Hepatocyte (in vitro differentiated cells): ENCODE results near the gene DUSP15.

Experiments used
- CTCF ChIP-seq: fragments of 200-600 bp; sonication (generic); IDR thresholded peaks from 2 replicates; pipeline ENCODE4 v1.5.1; 2016; ENCODE audit warnings: antibody characterized with exemption, mild to moderate bottlenecking; ENCODE audit not compliant: poor library complexity
- EZH2 ChIP-seq: fragments of 200-600 bp; sonication (generic); IDR thresholded peaks from 2 replicates; pipeline ENCODE4 v1.6.1; 2016; ENCODE audit warnings: antibody characterized with exemption, mild to moderate bottlenecking, borderline replicate concordance
- EZH2phosphoT487 ChIP-seq: fragments of 200-600 bp; sonication (generic); IDR thresholded peaks from one replicate; pipeline ENCODE4 v1.6.1; 2018; ENCODE audit warnings: antibody characterized with exemption, mild to moderate bottlenecking, low read depth, moderate library complexity; ENCODE audit not compliant: unreplicated experiment, severe bottlenecking

DNA sequence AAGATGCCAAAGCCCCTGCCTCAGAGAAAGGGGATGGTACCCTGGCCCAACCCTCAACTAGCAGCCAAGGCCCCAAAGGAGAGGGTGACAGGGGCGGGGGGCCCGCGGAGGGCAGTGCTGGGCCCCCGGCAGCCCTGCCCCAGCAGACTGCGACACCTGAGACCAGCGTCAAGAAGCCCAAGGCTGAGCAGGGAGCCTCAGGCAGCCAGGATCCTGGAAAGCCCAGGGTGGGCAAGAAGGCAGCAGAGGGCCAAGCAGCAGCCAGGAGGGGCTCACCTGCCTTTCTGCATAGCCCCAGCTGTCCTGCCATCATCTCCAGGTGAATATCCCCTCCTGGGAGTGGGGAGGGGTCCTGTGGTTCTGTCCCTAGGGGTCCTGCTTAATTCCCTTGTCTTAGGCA lies 50.1 kb downstream of the DUSP15 start:
- TF ChIP-seq CTCF (no peak), EZH2 (no peak), EZH2phosphoT487 (no peak)
